ENCODE measurements around the gene NRDC. TPM values are rescaled to one million over a fixed set of nuclear protein-coding genes. Genes with fewer than 3 reads are reported as not detected.

Gene NRDC
- total RNA-seq, 1 donor from 2014 or later, result 155 TPM

DNA sequence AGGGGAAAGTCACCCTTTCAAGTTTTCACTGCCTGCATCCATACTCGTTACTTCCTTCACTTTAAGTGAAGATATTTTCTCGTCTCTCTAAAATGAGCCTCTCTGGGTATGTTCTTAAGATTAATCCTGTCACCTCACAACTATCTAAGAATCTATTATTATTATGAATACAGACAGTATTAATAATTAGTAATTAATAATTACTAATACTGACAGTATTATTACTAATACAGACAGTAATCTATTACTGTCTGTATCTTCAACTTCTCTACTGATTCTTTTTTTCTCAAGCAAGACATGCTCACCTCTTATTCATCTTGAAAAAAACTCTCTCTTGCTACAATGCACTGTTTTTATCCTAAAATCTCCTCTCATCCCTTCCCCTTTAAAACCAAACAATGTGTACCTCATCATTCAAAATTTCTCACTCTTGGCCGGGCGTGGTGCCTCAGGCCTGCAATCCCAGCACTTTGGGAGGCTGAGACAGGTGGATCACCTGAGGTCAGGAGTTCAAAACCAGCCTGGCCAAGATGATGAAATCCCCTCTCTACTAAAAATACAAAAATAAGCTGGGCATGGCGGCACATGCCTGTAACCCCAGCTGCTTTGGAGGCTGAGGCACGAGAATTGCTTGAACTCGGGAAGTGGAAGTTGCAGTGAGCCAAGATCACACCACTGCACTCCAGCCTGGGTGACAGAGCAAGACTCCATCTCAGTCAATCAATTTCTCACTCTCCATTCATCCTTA lies 7.8 kb downstream of the NRDC start:
- Mint-ChIP-seq H3K4me3 (no peak overlapping the region), H3K27ac (ENCODE audit: unreplicated experiment) (no peak overlapping the region), H3K9me3 (no peaks in the 10 kb centered on the region), H3K36me3 (ENCODE audit: low read depth) (peaks cover 2% of the 10 kb centered on the region), H3K27me3 (ENCODE audit: low read depth) (no peaks in the 10 kb centered on the region), H3K4me1 (peaks cover 13% of the 10 kb centered on the region)
- DNase-seq (ENCODE audit: low read depth, low spot score), result no peak
- TF ChIP-seq, protein P1, sequence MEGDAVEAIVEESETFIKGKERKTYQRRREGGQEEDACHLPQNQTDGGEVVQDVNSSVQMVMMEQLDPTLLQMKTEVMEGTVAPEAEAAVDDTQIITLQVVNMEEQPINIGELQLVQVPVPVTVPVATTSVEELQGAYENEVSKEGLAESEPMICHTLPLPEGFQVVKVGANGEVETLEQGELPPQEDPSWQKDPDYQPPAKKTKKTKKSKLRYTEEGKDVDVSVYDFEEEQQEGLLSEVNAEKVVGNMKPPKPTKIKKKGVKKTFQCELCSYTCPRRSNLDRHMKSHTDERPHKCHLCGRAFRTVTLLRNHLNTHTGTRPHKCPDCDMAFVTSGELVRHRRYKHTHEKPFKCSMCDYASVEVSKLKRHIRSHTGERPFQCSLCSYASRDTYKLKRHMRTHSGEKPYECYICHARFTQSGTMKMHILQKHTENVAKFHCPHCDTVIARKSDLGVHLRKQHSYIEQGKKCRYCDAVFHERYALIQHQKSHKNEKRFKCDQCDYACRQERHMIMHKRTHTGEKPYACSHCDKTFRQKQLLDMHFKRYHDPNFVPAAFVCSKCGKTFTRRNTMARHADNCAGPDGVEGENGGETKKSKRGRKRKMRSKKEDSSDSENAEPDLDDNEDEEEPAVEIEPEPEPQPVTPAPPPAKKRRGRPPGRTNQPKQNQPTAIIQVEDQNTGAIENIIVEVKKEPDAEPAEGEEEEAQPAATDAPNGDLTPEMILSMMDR (conservative IDR thresholded peaks at IDR 0.05), result no peak

DNA sequence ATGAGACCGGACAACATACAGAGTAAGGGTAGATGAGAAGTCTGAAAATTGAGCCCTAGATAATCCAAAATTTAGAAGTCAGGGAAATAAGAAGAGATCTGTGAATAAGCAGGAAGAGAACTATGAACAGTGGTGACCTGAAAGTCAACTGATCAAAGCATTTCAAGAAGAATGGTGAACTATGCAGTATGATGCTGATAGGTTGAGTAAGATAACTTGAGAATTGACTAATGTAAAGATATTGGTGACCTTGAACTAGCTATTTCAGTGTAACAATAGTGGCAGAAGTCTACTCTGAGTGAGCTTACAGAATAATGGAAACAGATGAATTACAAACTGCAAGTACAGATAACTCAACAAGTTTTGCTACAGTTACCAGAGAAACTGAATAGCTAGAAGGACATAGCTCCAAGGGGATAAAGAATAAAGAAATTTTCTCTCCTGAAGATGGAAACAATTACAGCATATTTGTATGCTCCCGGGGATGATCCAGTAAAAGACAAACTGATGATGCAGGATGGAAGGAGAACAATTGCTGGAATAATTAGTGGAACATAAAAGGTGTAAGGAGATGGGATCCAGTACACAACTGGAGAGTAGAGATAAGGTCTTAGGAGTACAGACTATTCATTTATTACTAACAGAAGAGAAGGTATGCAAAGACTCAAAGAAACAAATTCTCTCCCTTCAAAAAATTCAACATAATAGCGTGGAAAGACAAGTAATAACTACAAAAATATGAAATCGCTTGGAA lies 10.9 kb downstream of the NRDC start:
- TF ChIP-seq, protein P1 (conservative IDR thresholded peaks at IDR 0.05), result no peak
- Mint-ChIP-seq H3K36me3 (ENCODE audit: low read depth) (no peaks in the 10 kb centered on the region), H3K4me1 (no peaks in the 10 kb centered on the region), H3K4me3 (no peak overlapping the region), H3K27ac (ENCODE audit: unreplicated experiment) (no peak overlapping the region), H3K9me3 (no peaks in the 10 kb centered on the region), H3K27me3 (ENCODE audit: low read depth) (no peaks in the 10 kb centered on the region)
- no peak for DNase-seq (ENCODE audit: low read depth, low spot score)

DNA sequence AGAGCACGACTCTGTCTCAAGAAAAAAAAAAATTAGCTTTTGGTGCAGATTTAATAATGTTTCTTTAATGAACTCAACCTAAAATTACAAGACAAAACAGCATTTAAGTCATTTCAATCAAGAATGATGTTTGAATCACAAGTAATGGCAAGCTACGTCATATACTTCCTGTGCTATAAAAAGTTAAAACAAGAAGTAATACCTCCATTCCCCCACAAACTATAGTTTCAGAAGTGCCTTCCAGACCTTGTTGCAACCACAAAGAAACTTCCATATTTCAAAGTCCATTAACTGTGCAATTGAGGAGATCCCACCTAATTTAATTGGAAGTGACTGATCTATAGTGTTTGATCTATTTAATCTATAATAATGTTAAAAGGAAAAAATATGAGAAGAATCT lies 15.1 kb downstream of the NRDC start:
- DNase-seq (ENCODE audit: low read depth, low spot score), result no peak
- Mint-ChIP-seq H3K27ac (ENCODE audit: unreplicated experiment) (no peak overlapping the region), H3K4me3 (no peak overlapping the region)

DNA sequence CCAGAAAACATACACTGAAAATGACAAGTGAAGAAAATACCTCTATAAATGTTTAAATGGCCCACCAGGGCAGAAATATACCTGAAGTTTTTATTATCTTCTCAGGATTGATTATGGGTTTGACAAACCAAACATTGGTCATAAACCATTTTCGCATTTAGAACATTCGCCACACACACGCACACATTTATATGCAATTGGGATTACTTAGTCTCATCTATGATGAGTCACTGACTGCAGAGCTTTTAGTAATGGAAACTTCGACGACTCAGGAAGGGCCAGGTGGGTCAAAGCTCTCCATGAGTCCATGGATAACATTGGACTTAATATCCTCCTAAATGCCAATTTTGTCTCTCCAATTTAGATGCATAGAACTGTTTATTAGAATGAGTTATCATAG lies 16.9 kb downstream of the NRDC start:
- Mint-ChIP-seq H3K27me3 (ENCODE audit: low read depth) (no peaks in the 10 kb centered on the region), H3K27ac (ENCODE audit: unreplicated experiment) (no peak overlapping the region)
- no peak for DNase-seq (ENCODE audit: low read depth, low spot score)

More for the DNA sequence above, 15.1 kb downstream of the NRDC start:
- Mint-ChIP-seq H3K4me1 (no peaks in the 10 kb centered on the region), H3K27me3 (ENCODE audit: low read depth) (no peaks in the 10 kb centered on the region), H3K9me3 (no peaks in the 10 kb centered on the region), H3K36me3 (ENCODE audit: low read depth) (no peaks in the 10 kb centered on the region)
- TF ChIP-seq, protein P1 (conservative IDR thresholded peaks at IDR 0.05), result no peak

DNA sequence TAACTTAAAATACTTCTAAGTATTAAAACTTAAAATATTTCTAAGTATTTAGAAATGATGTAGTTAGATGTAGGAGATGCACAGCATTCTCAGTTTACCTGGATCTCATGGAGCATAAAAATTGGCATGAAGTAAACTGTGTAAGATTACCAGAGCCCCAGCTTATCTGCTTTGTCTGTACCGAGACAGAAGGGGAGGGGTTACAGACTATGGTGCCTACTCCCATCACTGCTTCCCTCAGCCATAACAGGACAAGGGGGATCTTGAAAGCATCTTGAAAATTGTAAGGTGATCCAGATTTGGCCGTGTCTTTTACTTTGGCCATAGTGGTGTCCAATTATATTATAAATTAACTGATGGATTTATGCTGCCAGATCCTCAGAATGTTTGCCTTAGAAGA lies 18.8 kb downstream of the NRDC start:
- TF ChIP-seq, protein P1 (conservative IDR thresholded peaks at IDR 0.05), result no peak
- Mint-ChIP-seq H3K4me1 (no peaks in the 10 kb centered on the region), H3K4me3 (no peak overlapping the region), H3K27ac (ENCODE audit: unreplicated experiment) (no peak overlapping the region), H3K27me3 (ENCODE audit: low read depth) (no peaks in the 10 kb centered on the region), H3K9me3 (no peaks in the 10 kb centered on the region), H3K36me3 (ENCODE audit: low read depth) (no peaks in the 10 kb centered on the region)
- no peak for DNase-seq (ENCODE audit: low read depth, low spot score)

More for the DNA sequence above, 16.9 kb downstream of the NRDC start:
- H3K36me3 Mint-ChIP-seq (ENCODE audit: low read depth), result no peaks in the 10 kb centered on the region
- H3K9me3 Mint-ChIP-seq, result no peaks in the 10 kb centered on the region
- TF ChIP-seq, protein P1 (conservative IDR thresholded peaks at IDR 0.05), result no peak
- H3K4me3 Mint-ChIP-seq, result no peak overlapping the region
- H3K4me1 Mint-ChIP-seq, result no peaks in the 10 kb centered on the region
